ENCODE measurements around the gene ADCY1.

- TF ChIP-seq POLR2AphosphoS5 (IDR thresholded peaks at IDR 0.05) = no peak
- no peak for TF ChIP-seq EP300 (IDR thresholded peaks at IDR 0.05)
Observed at GRCh38 chr7:45659496-45660139, 85.5 kb downstream of the ADCY1 start.
